NCI-H2029 treated with DMSO at 0.1 percent for 48 hours (cell line): Measurements from ENCODE around the gene CAV1.

Experiments
- DNase-seq: peaks from one replicate; lab custom pipeline; 2025; lab: John Stamatoyannopoulos, UW

CAV1 gene

GRCh38 chr7:116557901-116558300, 33.1 kb downstream of the CAV1 start:
- DNase-seq: no peak

DNA sequence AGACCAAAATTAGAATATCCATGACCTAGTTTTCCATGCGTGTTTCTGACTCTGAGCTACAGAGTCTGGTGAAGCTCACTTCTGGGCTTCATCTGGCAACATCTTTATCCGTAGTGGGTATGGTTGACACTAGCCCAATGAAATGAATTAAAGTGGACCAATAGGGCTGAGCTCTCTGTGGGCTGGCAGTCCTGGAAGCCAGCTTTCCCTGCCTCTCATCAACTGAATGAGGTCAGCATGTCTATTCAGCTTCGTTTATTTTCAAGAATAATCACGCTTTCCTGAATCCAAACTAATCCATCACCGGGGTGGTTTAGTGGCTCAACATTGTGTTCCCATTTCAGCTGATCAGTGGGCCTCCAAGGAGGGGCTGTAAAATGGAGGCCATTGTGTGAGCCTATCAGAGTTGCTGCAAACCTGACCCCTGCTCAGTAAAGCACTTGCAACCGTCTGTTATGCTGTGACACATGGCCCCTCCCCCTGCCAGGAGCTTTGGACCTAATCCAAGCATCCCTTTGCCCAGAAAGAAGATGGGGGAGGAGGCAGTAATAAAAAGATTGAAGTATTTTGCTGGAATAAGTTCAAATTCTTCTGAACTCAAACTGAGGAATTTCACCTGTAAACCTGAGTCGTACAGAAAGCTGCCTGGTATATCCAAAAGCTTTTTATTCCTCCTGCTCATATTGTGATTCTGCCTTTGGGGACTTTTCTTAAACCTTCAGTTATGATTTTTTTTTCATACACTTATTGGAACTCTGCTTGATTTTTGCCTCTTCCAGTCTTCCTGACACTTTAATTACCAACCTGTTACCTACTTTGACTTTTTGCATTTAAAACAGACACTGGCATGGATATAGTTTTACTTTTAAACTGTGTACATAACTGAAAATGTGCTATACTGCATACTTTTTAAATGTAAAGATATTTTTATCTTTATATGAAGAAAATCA, 35.5 kb downstream of the CAV1 start:
- no peak for DNase-seq

- no peak for DNase-seq
Observed at GRCh38 chr7:116561697-116562483, 37.1 kb downstream of the CAV1 start.

DNA sequence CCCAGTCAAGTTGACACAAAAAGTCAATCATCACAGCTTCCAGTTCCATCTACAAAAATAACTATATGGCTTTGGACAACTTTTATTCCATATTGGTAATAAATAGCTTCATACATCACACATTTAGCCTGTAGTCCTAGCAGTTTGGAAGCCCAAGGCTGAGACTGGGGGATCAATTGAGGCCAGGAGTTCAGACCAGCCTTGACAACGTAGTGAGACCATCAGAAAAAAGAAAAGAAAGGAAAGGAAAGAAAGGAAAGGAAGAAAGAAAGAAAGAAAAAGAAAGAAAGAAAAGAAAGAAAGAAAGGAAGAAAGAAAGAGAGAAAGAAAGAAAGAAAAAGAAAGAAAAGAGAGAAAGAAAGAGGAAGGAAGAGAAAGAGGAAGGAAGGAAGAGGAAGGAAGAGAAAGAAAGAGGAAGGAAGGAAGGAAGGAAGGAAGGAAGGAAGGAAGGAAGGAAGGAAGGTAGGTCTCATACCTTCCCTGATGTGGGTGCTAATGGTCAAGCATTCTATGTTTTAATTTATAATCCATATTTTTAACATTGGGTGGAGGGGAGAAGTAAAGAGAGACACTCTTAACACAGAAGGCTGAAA, 37.8 kb downstream of the CAV1 start:
- no peak for DNase-seq

- DNase-seq: no peak
Observed at GRCh38 chr7:116565981-116566380, 41.1 kb downstream of the CAV1 start.

DNA sequence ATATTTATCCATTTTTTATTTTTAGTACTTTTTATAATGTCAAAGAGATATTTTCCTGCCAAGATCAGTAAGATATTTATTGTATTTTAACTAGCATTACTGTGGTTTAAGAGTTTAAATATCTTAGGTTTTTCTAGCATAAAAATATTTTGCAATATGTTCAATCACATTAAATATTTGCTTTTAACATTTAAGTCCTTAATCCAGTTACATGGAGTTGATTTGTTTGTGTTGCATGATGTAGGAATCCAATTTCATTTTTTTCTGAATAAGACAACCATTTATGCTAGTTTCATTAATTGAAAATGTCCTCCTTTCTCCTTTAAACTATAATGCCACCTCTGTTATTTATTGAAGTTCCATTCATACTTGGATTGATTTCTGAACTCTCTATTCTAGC, 41.8 kb downstream of the CAV1 start:
- DNase-seq: no peak

DNA sequence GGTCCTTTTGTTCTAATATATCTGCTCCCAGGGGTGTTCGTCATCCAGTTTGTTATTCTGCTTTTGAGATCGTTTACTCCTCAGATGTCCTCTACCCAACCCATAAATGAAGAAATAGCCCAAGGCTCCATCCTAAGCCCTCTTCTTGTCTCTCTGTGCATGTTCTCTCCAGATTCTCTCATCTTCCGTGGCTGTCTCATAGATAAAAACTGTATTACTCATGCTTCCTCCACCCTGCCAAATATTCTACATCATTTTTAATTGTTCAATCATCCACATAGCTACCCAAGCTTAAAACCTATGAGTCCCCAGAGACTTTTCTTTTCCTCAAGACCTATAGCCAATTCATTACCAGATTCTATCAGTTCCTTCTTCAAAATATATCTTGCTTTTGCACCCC, 44.9 kb downstream of the CAV1 start:
- DNase-seq: no peak

DNA sequence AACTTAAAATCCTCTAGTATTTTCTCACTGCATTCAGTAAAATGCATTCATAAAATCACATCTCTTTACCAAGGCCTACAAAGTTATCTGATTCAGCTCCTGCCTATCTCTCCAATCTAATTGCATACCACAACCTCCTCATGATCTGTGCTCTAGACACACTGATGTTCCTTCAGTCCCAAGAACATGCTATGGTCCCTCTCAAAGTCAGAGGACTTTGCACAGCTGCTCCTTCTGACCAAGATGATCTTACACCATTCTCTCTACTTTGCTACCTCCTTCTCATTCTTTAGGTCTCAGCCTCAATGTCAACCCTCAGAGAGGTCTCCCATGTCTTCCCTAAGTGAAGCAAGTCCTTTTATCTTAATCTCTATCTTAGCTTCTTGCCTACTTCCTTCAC, 45.5 kb downstream of the CAV1 start:
- no peak for DNase-seq

GRCh38 chr7:116571037-116571436, 46.2 kb downstream of the CAV1 start:
- no peak for DNase-seq

- no peak for DNase-seq
Observed at GRCh38 chr7:116571552-116571951, 46.7 kb downstream of the CAV1 start.

- DNase-seq: no peak
Observed at GRCh38 chr7:116572036-116572435, 47.2 kb downstream of the CAV1 start.

GRCh38 chr7:116573541-116573940, 48.7 kb downstream of the CAV1 start:
- no peak for DNase-seq

DNA sequence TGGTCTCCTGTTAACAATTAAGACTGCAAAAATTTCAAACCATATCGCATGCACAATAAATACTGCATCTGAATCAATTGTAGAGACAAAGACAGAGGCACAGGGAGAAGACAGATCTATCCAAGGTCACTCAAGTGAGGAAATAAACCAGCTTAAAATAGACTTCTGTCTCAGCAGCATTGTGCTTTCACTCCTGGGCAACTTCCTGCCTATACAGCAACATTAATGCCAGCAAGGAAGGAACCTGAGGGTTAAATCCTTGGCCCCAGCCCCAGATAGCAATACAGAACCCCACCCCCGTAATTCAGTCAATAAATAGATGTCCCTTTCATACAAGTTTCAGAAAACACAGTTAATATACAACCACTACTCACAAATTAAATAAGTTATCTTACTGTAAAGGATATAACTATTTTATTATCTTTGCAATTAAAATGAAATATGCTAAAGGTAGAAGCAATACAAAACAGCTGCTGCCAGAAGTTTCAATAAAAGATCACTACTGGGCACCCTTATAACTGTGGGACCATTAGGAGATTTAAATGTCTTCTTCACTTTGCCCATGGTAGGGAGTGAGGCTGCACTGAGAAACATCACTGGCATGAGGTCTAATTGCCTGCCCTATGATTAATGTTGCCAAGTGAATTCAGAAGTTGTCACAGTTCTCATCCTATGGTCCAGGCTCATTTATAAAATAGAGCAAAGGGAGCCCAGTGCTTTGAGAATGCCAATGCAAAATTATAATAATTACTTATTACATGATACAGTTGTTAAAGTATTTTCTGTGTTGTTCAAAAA, 49.4 kb downstream of the CAV1 start:
- no peak for DNase-seq

- no peak for DNase-seq
Observed at GRCh38 chr7:116575853-116576252, 51.0 kb downstream of the CAV1 start.

- DNase-seq: no peak
Observed at GRCh38 chr7:116576350-116577319, 51.8 kb downstream of the CAV1 start.

GRCh38 chr7:116577320-116577871, 52.6 kb downstream of the CAV1 start:
- DNase-seq: no peak

DNA sequence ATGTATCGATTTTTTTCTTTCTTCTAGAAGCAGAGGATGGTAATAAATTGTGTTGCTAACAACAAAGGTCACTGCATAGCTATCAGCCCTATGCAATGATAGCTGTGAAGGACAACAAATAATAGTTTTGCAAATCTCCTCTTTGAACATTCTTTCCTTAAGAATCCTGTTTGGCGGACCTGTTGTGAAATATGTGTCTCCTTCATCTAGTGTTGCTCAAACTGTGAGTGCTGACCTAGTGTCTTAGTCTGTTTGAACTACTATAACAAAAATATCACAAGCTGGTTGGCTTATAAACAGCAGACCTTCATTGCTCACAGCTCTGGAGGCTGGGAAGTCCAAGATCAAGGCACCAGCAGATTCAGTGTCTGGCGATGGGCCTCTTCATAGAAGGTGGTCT, 53.7 kb downstream of the CAV1 start:
- no peak for DNase-seq

DNA sequence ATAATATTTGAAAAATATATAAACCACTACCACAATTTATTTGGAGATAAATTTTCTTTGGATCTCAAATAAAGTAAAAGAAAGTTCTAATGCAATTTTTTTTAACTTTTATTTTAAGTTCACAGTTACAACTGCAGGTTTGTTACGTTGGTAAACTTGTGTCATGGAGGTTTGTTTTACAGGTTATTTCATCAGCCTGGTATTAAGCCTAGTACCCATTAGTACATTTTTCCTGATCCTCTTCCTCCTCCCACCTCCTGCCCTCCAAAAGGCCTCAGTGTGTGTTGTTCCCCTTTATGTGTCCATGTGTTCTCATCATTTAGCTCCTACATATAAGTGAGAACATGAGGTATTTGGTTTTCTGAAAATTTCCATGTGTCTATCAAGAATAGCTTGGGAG, 54.5 kb downstream of the CAV1 start:
- no peak for DNase-seq

GRCh38 chr7:116579835-116580234, 55.0 kb downstream of the CAV1 start:
- DNase-seq: no peak

DNA sequence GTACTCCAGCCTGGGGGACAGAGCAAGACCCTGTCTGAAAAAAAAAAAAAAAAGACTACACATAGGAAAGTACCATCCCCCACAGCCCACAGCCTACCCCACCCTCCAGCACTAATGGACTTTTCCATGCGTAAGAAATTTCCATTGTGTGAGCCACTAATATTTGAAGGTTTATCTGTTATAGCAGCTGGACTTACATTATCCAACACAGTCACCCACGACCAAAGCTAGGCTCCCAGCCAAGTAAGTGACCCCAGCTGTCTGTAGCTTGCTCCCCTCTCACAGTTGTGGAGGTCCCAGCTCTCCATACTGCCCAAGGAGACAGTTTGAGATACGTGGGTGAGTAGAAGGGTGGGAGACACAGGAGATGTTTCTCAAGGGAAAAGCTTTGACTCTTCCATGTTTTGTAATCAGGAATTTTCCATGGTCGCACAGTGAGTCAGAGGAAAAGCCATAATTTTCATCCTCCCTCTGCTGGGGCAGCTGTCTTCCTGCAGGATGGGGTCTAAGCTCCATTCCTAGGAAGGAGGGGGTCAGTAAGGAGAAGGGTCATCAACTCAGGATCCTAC, 57.4 kb downstream of the CAV1 start:
- DNase-seq: no peak
